AG09309 (cell line): Measurements from ENCODE around the gene SDK2.

Experiments used
- DNase-seq: peaks from one replicate; pipeline ENCODE4 v3.0.0-alpha.2; 2010; ENCODE audit warnings: low read depth
- H3K4me3 ChIP-seq: 2 replicates; pipeline ENCODE4 v1.5.1; 2011; ENCODE audit warnings: mild to moderate bottlenecking, low read depth, low read length, moderate library complexity; ENCODE audit not compliant: control insufficient read depth
- CTCF ChIP-seq: IDR thresholded peaks from 2 replicates; pipeline ENCODE4 v1.5.1; 2011; ENCODE audit warnings: mild to moderate bottlenecking, low read depth, low read length, inconsistent platforms; ENCODE audit not compliant: insufficient read depth, control insufficient read depth; ENCODE audit errors: missing control alignments

Gene SDK2

GRCh38 chr17:73667181-73667959 lies 23.1 kb upstream of the SDK2 start:
- no peak overlapping the region for H3K4me3 ChIP-seq
- DNase-seq = no peak
- no peak for TF ChIP-seq CTCF

- no peak overlapping the region for H3K4me3 ChIP-seq
- no peak for DNase-seq
- TF ChIP-seq CTCF = no peak
Observed at GRCh38 chr17:73663614-73664013, 19.4 kb upstream of the SDK2 start.

- no peak for TF ChIP-seq CTCF
- no peak overlapping the region for H3K4me3 ChIP-seq
- DNase-seq = no peak
Observed at GRCh38 chr17:73660366-73660765, 16.1 kb upstream of the SDK2 start.

- no peak overlapping the region for H3K4me3 ChIP-seq
- no peak for DNase-seq
- TF ChIP-seq CTCF = no peak
Observed at GRCh38 chr17:73658821-73659515, 14.7 kb upstream of the SDK2 start.

GRCh38 chr17:73657473-73658116 lies 13.3 kb upstream of the SDK2 start:
- no peak for DNase-seq
- H3K4me3 ChIP-seq = no peak overlapping the region
- peak; percentile 40 for TF ChIP-seq CTCF

GRCh38 chr17:73654241-73654640 lies 10.0 kb upstream of the SDK2 start:
- no peak overlapping the region for H3K4me3 ChIP-seq
- no peak for TF ChIP-seq CTCF
- no peak for DNase-seq
